Purkinje cell (primary cell): ENCODE data around the gene IGF2BP1. TPM values are rescaled to one million over a fixed set of nuclear protein-coding genes. Genes with fewer than 3 reads are reported as not detected.

Experiments used
- polyA plus RNA-seq: library from polyadenylated mRNA; unstranded; fragments of >200 nt; fragmentation: Nextera tagmentation; gene quantifications from 2 replicates; pipeline ENCODE4 v1.2.1, GENCODE V29; 2014

The IGF2BP1 gene
- not detected in 2 replicates for polyA plus RNA-seq

DNA sequence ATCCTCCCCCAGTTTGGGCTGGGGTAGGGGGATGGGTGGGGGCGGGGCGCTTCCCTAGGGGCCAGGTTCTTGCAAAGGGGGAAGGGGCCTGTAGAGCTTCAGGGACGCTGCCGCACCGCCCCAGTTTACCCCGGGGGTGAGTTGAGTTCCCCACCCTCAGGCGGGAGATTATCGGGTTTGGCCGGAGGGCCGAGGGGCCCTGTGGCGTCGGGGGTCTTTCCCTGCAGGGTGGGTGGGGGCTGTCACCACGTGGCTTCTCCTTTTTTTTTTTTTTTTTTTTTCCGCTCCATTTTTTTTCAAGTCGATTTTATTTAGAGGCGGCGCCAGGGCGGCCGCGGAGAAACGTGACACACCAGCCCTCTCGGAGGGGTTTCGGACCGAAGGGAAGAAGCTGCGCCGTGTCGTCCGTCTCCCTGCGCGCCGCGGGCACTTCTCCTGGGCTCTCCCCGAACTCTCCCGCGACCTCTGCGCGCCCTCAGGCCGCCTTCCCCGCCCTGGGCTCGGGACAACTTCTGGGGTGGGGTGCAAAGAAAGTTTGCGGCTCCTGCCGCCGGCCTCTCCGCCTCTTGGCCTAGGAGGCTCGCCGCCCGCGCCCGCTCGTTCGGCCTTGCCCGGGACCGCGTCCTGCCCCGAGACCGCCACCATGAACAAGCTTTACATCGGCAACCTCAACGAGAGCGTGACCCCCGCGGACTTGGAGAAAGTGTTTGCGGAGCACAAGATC is at the start of gene IGF2BP1:
Gene IGF2BP1 (plus strand): TSS at position 283 of the 724 bp plus-strand sequence. CDS start 361 bp downstream, at position 644.

Other genes with a start within 250 kb of the IGF2BP1 start
- gene TTLL6, start 180.2 kb upstream of the IGF2BP1 start, polyA plus RNA-seq, result not detected in 2 replicates
- 14.3 and 49.5 TPM in 2 replicates for gene CALCOCO2, start 166.3 kb upstream of the IGF2BP1 start, polyA plus RNA-seq
- gene ATP5MC1, start 104.6 kb upstream of the IGF2BP1 start, polyA plus RNA-seq, result 1,346 and 1,481 TPM in 2 replicates
- gene UBE2Z, start 89.0 kb upstream of the IGF2BP1 start, polyA plus RNA-seq, result 7.0 and 9.4 TPM in 2 replicates
- gene SNF8, start 52.5 kb upstream of the IGF2BP1 start, polyA plus RNA-seq, result 25.5 and 43.2 TPM in 2 replicates
- gene GIP, start 28.8 kb upstream of the IGF2BP1 start, polyA plus RNA-seq, result not detected in 2 replicates
- not detected in 2 replicates for gene B4GALNT2, start 135.4 kb downstream of the IGF2BP1 start, polyA plus RNA-seq
- gene GNGT2, start 213.2 kb downstream of the IGF2BP1 start, polyA plus RNA-seq, result not detected in 2 replicates
- not detected in 2 replicates for gene ABI3, start 213.3 kb downstream of the IGF2BP1 start, polyA plus RNA-seq
- gene PHOSPHO1, start 233.4 kb downstream of the IGF2BP1 start, polyA plus RNA-seq, result 0.27 TPM in 1 of 2 replicates, not detected in the other